ENCODE data around the gene PIK3R3.

GRCh38 chr1:46003315-46003714 lies 129.1 kb downstream of the PIK3R3 start:
- TF ChIP-seq, protein P1, sequence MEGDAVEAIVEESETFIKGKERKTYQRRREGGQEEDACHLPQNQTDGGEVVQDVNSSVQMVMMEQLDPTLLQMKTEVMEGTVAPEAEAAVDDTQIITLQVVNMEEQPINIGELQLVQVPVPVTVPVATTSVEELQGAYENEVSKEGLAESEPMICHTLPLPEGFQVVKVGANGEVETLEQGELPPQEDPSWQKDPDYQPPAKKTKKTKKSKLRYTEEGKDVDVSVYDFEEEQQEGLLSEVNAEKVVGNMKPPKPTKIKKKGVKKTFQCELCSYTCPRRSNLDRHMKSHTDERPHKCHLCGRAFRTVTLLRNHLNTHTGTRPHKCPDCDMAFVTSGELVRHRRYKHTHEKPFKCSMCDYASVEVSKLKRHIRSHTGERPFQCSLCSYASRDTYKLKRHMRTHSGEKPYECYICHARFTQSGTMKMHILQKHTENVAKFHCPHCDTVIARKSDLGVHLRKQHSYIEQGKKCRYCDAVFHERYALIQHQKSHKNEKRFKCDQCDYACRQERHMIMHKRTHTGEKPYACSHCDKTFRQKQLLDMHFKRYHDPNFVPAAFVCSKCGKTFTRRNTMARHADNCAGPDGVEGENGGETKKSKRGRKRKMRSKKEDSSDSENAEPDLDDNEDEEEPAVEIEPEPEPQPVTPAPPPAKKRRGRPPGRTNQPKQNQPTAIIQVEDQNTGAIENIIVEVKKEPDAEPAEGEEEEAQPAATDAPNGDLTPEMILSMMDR (IDR thresholded peaks at IDR 0.05): no peak
- TF ChIP-seq POLR2A (IDR thresholded peaks at IDR 0.05): no peak
